DOHH2 (cell line): ENCODE data around the gene TSKS.

Experiments used
- CTCF ChIP-seq: fragments of 200-600 bp; sonication (generic); IDR thresholded peaks from one replicate; pipeline ENCODE4 v1.5.1; 2014; ENCODE audit warnings: antibody characterized with exemption, mild to moderate bottlenecking, low read depth, low read length; ENCODE audit not compliant: poor library complexity, severe bottlenecking
- EZH2phosphoT487 ChIP-seq: fragments of 200-600 bp; sonication (generic); IDR thresholded peaks from 2 replicates; pipeline ENCODE4 v1.6.1; 2017; ENCODE audit warnings: borderline replicate concordance, mild to moderate bottlenecking, antibody characterized with exemption, low read length, moderate library complexity, mixed read lengths

GRCh38 chr19:49730166-49730565 lies 32.9 kb downstream of the TSKS start:
- TF ChIP-seq CTCF (no peak), EZH2phosphoT487 (no peak)
